NCI-H1105 (cell line): Measurements from ENCODE around the gene LHPP.

Experiments used
- DNase-seq: peaks from one replicate; lab custom pipeline; 2025; lab: John Stamatoyannopoulos, UW

LHPP gene

GRCh38 chr10:124658591-124659242, 197.1 kb downstream of the LHPP start:
- DNase-seq, result no peak

DNA sequence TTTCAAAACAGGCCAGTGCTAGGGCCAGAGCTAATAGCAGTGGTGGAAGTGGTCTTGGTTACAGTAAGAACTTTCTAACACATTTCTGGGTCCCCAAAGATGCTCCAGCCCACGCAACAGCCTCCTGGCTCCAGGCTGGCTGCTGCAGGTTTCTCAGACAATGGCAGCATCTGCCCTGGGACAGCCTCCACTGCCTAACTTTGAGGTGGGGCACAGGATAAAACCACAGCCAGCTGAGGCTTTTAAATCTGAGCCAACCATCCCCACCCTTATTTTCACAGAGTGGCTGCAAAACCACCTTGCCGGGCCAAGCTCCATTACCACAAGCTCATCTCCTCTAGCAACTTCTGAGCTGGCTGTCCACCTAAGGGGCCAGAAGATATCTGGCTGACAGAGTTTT, 197.8 kb downstream of the LHPP start:
- DNase-seq, result no peak

DNA sequence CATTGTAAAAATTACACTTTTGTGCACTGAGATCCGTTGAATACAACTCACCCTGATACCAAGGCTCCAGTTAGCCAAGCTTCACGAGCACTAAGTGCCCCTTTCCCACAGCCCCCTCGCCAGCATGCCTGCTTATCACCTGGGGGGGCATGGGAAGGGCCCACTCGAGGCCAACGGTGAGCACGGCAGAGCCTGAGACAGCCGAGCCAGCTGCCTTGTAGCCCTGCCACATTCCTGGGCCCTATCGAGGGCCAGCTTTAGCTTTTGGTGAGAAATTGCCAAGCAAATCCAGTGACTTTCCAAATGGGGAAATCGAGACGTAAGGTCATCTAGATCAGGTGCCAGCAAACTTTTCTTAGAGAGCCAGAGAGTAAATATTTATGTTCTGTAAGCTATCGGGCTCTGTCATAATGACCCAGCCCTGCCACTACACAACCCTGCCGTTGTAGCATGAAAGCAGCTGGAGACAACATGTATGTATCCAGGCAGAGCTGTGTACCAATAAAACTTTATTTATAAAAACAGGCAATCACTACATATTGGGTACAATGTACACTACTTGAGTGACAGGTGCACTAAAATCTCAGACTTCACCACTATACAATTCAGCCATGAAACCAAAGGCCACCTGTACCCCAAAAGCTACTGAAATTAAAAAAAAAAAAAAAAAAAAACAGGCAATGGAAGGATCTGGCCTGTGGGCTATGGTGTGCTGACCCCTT, 198.9 kb downstream of the LHPP start:
- DNase-seq, result no peak

- no peak for DNase-seq
Measured at GRCh38 chr10:124661660-124662180, 200.1 kb downstream of the LHPP start.

GRCh38 chr10:124663228-124663627, 201.6 kb downstream of the LHPP start:
- DNase-seq, result no peak
